ENCODE data around the gene KCNG4.

Gene KCNG4

DNA sequence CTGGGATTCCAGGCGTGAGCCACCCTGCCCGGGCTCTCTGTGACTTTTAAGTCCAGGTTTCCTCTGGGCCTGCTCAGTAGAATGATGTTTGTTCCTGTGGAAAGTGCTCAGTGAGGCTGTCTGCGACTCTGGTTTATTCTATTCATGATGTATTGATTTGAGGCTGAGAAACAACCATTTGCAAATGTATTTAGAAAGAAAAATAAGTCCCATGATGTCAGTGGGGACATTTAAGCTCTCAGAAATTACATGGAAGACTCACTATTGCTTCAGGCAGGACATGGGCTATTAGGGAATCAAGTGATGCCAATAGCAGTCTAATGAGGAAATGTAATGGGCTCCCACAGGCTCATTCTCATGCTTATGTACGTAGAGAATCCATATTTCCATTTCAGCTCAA, 22.2 kb upstream of the KCNG4 start:
- no peak for DNase-seq

DNA sequence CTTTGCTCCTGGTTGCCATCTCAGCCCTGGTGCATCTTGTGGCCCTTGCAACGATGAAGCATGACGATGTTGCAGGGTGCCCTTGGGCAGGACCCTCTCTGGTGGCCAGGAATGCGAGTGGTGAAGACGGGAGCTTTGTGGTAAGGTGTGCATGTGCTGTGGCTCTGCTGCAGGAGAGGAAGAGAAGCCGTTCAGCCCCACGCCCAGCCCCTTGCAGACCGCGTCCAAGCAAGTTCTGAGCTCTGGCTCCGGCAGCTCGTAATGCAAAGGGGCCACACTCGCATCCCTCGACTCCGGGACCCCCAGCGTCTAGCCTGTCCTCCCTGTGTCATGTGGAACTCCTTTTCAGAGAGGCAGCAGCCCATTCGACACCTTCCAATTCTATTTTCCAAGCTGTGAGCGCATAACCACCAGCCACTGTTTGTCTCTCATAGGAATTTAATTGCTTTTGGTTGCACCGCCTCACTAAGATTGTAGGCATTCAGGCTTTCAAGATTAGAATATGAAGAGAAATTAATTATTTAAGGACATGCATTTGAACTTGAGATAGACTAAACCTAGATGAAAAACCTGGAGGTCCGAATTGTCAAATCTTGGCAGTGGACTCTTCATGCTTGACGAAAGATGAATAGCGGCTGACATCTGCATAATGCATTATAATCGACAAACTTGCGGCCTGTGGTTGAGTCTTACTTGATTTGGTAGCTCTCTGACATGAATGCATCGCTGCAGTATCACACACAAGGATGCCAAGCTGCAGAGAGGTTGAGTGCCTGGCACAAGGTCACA, 21.1 kb upstream of the KCNG4 start:
- no peak for DNase-seq

DNA sequence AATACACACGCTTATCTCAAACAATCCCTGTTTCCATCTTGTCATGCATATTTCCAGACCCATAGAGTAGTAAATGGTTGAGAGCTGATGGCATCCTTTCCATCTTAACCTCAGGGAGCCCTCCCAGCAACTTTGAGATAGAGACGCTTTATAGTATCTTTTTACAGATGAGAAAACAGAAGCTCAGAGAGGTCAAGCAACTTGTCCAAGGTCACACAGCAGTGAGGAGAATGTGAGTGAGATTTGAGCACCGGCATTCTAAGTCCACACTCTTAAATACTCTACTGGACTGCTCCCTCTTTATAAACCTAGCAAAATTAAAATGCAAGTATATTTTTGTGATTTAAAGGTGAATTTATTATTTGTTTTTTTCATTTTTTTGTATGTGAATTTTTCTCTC, 19.9 kb upstream of the KCNG4 start:
- DNase-seq, result no peak

DNA sequence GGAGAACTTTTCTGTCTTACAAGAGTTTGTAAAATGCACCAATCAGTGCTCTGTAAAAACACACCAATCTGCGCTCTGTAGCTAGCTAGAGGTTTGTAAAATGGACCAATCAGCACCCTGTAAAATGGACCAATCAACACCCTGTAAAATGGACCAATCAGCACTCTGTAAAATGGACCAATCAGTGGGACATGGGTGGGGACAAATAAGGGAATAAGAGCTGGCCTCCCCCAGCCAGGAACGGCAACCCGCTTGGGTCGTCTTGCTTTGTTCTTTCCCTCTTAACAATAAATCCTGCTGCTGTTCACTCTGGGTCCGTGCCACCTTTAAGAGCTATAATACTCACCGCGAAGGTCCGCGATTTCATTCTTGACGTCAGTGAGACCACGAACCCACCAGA, 18.5 kb upstream of the KCNG4 start:
- DNase-seq, result no peak

DNA sequence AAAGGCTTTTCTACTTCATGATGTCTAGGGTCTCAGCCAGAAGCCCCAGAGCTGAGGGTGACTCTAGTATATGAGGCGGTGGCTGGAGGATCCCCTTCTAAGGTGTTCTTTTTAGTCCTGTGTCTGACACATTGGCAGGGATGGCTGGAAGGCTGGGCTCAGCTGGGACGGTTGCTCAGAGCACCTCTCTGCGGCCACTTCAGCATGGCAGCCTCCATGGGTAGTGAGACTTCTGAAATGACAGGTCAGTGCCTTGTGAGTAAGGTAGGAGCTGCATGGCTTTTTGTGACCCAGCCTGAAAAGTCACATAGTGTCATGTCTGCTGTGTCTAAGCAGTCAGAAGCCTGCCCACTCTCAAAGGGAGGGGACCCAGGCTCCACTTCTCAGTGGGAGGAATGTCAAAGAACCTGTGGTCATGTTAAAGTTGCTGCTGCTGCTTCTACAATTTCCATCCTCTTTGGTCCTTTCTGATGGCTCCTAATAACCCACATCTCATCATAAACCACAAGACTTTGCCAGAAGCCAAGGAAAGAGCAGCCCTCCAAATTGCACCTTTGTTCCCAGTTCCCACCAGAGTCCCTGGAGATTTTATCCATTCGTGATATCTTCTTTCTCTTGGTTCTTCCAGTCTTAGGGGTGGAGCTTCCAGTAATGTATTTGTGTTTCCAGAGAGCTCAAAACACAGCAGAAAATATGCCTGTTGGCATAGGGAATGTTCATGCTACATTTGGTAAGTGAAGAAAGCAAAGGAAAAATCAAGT, 15.4 kb upstream of the KCNG4 start:
- DNase-seq, result no peak

DNA sequence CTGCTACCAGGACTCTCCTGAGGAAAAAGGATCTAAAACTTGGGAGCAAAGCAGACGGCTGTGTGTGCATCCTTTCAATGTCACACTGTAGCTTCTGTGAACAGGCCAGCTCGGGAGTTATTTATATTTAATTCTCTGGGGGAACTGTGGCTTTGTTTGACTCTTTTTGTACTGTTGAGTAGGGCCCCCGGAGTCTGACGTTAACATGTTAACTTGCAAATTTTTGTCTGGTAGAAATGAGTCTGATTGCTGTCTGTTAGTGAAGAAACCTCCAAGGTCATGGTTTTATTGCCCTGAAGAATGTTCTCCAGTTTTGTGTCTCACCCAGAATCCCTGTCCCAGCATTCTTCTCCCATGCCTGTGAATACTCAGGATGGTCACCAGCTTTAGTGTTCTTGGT, 14.2 kb upstream of the KCNG4 start:
- no peak for DNase-seq

DNA sequence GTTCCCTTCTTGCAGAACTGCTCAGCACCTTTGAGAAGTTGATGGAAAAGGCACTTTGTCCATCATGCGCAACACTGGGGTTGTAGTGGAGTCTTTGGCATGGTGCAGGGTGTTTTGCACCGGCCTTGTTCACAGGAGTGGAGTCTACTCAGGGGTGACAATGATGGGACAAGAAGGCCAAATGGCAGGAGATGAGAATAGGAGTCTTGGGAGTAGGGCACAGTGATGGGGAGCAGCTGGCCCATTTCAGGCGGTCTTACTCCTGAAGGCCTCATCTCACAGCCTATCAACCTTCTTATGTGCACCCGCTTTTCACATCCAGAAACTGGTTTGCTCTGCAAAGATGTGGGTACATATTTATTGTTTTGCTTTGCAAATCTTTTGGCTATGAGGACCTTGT, 13.4 kb upstream of the KCNG4 start:
- DNase-seq, result no peak

DNA sequence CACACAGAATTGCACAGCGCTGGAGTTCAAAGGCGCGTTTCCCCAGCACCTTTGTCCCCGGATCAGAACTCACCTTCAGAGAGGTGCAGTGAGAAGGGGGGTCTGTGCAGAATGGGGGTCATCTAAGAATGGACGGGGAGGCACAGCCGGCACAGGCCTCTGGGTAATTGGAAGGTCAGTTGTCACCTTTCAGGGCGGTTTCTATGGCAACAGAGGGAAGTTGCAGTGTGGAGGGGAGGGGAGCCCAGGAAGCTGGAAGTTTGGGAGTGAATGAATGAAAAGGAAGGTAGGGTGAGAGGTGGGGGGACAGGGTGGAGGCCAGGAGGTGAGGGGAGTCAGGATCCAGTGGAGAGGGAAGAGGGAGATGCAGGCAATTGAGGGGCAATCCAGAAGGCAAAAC, 12.4 kb upstream of the KCNG4 start:
- DNase-seq, result no peak

DNA sequence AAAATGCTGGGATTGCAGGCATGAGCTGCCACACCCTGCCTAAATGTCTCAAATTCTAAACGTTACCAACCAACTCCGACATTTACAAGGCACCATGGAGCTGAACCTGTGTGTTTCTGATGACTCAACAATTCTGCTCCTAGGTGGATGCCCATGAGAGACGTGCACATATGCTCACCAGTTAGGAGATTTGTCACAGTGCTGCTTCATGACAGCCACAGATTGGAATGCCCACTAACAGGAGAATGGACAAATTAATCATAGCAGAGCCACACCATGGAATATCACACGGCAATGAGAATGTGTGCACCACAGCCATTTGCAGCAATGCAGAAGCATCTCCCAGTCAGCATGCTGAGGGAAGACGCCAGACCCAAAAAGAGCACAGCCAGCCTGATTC, 8.0 kb upstream of the KCNG4 start:
- DNase-seq, result no peak

DNA sequence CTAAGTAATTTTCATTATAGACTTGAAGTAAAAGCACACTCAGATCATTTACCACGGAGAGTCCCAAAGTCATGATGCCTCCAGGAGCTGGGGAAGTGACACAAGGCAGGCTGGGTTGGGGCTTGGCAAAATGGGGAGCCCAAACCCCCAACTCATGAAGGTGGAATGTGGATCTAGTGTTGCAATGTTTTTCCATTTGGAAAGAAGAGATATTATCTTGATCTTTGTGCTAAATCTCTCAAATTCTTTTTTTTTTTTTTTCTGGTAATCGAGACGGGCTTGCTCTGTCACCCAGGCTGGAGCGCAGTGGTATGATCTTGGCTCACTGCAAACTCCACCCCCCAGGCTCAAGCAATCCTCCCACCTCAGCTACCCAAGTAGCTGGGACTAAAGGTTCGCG, 7.5 kb upstream of the KCNG4 start:
- no peak for DNase-seq

DNA sequence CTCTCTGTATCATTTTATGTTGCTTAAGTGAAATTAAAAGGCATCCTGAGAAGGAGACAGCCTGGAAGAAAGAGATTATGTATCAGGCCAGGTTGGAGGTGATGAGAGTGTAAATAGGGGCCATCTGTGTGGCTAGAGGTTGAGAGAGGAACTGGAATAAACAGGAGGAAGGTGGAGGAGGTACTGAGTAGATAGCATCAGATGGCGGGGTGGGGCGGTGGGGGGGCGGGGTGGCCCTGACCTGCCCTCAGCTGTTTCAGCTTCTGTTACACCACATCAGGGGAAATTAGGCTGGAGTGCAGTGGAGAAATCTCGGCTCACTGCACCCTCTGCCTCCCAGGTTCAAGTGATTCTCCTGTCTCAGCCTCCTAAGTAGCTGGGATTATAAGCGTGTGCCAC, 6.9 kb upstream of the KCNG4 start:
- no peak for DNase-seq

DNA sequence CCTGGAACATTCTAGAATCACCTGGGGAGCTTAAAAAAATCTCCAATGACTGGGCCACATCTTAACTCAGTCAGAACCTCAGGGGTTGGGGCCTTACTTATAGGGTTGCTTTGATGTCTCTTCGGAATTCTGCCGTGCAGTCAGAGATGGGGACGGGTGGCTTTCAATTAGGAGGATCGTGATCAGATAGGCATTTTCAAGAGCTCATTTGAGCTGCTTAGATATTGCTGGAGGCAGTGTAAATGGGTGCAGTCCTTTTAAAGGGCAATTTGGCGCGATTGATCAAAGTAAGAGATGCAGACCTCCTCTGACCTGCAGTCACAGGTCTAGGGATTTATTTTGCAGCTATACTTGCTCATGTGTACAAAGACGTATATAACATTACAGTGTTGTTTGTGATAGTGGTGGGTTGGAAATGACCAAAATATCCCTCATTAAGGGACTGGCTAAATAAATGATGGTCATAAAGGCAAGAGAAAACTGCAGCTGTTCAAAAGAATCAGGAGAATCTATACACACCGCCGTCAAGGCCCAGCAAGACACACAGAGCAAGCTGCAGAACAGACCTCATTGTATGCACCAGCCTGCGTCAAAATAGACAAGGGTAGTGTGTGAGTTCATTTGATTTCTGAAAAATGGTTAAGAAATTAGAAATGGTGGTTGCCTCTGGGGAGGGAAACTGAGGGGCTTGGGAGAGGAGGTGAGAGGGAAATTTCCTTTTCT, 6.3 kb upstream of the KCNG4 start:
- no peak for DNase-seq

DNA sequence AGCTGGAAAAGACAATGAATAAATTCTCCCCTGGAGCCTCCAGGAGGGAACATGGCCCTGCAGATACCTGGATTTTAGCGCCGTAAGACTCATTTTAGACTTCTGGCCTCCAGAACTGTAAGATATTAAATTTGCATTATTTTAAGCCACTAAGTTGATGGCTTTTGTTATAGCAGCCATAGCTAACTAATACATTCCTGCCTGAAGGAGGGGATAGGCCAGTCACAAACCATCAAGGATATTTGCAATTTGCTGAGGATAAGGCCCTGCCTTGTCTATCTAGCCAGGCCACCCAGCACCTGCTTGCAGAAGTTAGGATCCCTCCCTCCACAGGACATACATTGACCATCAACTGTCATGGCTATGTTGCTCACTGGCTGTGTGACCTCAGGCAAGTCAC, 4.9 kb upstream of the KCNG4 start:
- DNase-seq, result no peak

DNA sequence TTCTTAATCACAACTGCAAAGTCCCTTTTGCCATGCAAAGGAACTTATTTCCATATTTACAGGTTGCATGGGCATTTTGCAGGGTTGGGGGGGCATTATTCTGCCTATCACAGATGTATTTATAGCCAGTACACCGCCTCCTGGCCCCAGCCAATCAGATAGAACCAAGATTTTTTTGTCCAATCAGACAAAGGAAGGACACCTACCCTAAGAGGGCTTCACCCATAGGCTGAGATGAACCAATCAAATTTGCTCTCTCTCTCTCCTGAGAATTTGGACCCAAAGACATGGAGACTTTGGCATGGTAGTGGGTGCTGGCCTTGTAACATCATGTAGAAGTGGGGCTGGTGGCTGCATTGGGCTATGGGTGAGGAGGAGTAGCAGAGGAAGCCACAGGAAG, 3.9 kb upstream of the KCNG4 start:
- DNase-seq, result no peak

DNA sequence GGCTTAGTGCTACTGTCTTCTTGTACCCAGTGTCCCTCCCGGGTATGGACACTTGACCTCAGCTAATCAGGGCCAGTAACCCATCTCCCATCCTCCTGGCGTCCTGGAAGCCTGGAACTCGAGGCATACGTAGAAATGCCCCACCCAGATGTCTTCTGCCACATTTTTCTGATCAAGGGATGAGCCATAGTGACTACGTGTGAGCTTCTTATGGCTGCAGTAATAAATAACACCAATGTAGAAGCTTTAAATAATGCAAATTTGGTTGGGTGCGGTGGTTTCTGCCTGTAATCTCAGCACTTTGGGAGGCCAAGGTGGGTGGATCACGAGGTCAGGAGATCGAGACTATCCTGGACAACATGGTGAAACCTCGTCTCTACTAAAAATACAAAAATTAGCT, 3.0 kb upstream of the KCNG4 start:
- DNase-seq, result no peak

DNA sequence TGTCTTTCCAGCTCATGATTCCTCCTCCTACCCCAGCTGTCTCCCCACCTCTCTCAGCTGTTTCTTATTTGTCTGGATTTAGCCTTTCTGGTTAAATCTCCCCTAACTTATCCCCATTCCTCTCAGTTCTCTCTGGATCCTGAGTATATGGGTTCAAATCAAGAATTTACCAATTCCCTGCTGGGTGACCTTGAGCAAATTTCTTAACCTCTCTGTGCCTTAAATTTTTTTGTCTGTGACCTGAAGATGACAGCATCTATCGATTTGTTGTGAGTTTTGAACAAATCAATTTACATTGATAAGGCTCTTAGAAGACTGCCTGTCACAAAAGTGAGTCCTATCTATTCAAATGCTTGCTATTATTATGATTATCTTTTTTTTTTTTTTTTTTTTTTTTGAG, 2.0 kb upstream of the KCNG4 start:
- no peak for DNase-seq

DNA sequence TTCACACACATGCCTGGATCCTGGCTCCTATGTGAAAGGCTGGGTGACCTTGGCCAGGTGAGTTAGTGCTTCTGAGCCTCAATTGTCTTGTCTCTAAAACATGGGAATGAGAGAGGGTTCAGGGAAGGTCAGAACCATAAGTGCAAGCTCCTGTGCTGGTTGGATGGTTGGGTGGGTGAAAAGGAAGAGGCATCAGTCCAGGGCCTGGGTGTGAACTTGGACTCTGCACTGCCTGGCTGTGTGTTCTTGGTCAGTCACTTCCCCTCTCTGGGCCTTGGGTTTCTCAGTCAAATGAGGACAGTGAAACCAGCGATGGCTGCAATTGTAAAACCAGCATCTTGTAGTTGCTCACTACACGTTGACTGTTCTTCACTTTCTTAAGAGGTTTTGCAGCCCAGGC, 643 bp upstream of the KCNG4 start:
- peak in 1 of 4 experiments; percentile 12 for DNase-seq

DNA sequence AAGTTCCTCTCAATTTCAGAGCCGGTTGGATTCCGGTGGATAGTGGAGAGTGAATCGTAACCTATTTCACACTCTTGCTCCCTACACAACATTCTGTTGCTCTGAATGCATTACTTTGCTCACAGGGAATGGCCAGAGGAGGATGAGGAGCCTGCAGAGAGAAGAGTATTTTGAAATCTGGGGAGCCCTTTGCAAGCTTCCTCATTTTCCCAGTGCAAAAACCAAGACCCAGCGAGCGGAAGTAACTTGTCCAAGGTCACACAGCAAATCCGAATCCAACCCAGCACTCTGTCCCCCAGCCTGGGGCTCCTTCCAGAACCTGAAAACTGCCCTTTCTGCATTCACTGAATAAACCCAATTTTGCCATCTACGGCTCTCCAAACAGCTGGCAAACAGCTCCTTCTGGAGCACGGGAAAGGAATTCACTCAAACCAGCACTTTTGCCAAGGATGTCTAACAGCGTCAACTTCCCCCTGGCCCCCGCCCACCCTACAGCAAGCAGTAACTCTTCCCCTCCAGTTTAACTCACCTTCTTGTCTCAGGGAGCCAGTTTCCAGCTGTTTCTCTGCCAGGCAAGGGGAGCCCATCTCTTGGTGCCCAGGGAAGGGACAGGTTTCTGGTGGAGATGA, 557 bp downstream of the KCNG4 start:
- DNase-seq, result peak; percentile 53 to 77 (median 69)

DNA sequence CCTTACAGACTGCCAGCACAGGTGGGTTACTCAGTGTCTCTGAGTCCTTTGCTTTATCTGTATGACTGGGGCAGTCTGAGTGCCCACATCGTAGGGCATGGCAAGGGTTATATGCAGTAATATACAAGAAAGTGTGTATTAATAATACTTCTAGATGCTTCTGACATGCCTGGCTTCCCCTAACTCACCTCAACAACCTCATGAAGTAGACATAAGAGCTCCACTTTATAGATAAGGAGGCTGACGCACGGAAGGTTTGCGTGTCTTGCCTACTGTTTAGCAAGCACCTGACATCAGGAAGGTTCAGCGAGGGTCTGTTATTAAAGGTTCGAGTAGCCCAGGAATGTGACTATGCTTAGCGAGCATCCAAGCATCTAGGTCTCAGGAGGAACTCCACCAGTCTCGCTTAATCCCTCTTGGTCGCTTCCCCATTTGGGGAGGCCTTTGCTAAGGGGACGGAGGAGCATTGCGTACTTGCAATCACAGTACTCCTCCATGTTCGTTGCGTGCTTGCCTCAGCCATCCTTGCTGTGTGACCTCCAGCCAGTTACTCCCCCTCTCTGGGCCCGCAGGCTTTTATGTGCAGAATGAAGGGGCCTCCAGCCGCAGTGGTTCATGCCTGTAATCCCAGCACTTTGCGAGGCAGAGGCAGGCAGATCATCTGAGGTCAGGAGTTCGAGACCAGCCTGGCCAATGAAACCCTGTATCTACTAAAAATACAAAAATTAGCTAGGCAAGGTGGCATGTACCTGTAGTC, 1.6 kb downstream of the KCNG4 start:
- DNase-seq, result no peak

DNA sequence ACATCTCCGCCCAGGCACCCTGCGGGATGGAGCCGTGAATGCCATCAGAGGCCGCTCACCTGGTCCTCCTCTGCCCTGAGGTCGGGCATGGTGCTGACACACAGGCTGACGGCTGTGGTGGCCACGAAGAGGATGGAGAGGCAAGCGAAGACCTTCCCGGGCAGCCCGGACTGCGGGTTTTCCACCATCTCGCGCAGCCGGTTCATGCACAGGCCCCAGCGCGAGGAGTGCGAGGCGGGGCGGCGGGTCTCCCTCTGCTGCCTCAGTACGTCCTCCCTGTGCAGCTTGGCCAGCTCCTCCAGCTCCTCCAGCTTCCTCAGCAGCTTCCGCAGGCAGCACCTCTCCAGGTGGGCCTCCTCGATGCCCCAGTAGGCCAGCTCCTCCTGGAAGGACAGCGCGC, 3.1 kb downstream of the KCNG4 start:
- DNase-seq, result no peak

DNA sequence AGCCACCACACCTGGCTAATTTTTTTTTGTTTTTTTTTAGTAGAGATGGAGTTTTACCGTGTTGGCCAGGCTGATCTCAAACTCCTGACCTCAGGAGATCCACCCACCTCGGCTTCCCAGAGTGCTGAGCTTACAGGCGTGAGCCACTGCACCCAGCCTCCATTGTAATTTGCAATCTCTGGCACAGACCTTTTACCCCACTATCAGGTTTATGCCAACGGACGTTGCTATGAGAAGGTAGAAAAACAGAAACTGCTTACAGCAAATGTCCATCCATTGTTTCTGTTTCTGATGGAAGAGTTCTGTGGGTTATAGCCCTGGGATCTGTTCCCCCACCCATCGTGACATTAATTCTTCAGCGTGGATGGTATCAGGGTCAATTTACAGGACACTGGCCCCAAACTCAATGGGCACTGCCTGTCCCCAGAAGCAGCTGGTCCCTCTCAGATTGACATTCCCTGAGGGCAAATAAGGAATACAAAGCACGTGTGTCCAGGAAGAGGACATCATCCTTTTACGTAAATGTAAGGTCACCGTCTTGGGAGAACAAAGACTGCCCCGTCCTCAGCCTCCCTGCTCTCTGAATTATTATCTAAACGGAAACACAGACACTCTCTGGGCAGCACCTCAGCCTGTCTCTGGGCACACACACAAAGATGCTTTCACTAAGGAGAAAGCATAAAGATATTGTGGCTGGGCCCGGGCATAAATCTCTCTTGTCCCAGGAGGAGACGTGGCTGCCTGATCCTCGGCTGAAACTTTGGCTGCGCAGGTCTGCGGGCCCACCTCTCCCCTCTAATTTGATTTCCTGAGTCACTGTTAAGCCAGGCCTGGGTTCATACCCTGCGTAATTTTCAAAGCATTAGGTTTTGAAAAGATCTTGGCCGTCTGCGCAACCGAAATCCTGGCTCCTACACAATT, 5.2 kb downstream of the KCNG4 start:
- DNase-seq, result no peak

Measured in suppressor macrophage (primary cell).